ENCODE data around the gene NTM.

The NTM gene

DNA sequence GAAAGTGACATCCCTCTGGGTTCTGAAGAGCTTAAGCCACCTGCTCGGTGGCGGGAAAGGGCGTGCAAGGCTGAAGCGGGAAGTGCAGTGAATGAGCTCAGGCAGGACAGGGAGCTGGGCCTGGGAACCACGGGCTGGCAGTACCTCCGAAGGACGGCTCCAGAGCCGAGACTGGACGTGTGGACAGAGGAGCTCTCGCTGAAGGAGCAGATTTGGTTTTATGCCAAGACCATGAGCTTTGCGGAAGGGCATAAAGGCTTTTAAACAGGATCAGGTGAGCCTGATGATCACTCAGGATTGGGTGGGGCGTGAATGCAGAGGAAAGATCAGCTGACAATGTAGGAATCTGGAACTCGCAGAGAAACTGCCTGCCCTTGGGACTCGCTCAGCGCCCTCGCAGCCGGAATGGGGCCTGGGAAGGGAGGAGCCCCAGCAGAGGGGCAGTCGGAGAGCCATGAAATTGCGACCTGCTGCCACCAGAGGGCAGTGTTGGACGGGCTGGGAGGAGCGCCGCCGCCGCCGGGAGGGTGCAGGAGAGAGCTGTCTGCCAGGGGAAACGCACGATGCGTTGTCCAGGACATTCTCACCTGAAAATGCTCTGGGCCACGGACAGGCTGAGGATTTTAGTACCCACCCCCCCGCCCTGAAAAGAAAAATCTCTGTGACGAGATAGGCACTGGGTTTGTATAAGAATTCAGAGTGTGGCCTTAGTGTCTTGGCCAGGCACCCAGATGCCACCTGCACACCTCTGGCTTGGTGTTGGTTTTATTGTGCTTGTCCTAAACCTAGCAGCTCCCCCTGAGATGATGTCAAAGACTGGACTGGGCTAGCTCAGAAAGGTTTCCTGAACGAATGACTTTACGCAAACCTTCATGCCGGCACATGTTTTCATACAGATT, 324.4 kb downstream of the NTM start:
- DNase-seq, result peak; percentile 61

- DNase-seq, result no peak
Measured at GRCh38 chr11:131695889-131696429, 325.5 kb downstream of the NTM start.

GRCh38 chr11:131696690-131697089, 326.3 kb downstream of the NTM start:
- no peak for DNase-seq

- DNase-seq, result no peak
Measured at GRCh38 chr11:131703311-131703710, 332.9 kb downstream of the NTM start.

GRCh38 chr11:131704682-131705081, 334.3 kb downstream of the NTM start:
- no peak for DNase-seq

- no peak for DNase-seq
Measured at GRCh38 chr11:131710511-131710910, 340.1 kb downstream of the NTM start.

GRCh38 chr11:131712897-131713296, 342.5 kb downstream of the NTM start:
- no peak for DNase-seq

- no peak for DNase-seq
Measured at GRCh38 chr11:131713529-131714134, 343.2 kb downstream of the NTM start.

GRCh38 chr11:131717616-131718015, 347.2 kb downstream of the NTM start:
- DNase-seq, result no peak

DNA sequence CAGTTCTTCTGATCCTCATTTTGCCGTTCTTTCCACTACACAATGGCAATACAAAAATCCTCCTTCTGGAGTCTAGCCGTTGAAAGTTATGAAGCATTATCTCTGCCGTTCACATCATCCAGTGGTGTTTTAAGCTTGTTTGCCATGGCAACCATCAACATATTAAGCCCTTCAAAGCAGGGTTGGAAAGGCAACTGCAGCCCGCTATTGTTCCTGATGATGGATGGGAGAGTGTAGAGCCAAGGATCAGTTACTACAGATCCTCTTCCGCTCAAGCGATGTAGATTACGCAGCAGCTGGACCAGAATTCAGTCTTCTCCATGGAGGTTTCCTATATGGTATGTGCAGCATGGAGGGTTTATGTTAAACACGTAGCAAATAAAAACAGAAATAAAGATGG, 352.7 kb downstream of the NTM start:
- DNase-seq, result no peak

DNA sequence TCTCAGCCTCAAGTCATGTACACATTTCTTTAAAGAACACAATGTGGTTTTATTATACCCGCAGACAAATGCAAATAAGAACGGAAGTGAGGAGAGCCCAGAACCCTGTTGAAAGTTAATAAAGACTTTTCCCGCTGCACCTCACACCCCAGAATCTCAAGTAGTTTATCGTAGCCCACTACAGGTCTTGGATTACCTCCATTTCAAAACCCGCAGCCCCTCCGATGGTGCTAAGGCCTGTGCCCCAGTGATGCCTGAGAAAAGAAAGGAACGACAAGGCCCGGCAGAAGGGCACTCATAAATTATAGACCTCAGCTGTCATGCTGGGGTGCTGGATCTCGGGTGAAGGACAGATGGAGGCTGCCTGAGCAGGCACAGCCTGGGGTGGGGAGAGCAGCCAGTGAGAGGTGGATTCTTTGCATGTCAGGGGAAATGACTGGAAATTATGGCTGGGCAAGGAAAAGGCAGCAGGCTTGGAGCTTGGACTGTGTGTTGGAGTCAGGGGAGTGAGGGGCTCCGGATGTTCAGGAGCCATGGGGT, 354.1 kb downstream of the NTM start:
- DNase-seq, result no peak

GRCh38 chr11:131734871-131735270, 364.5 kb downstream of the NTM start:
- no peak for DNase-seq

GRCh38 chr11:131737357-131737756, 366.9 kb downstream of the NTM start:
- no peak for DNase-seq

GRCh38 chr11:131739243-131739882, 368.9 kb downstream of the NTM start:
- DNase-seq, result no peak

DNA sequence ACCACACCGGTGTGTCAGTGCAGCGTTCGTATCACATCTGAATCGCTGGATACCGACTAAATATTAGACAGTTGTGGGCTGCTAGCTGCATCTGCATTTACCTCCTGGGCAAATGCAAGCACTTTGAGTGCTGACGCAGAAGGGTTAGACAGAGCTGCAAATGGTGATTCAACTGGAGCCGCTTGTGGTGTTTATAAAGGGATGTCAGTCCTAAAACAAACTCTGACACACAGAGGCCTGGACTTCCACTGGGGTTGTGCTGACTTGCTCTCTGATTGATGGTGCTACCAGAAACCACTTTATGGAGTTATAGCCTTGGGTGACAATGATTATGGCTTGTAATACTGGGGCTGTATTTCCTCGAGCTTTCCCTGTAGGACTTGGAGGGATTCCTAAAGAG, 374.4 kb downstream of the NTM start:
- no peak for DNase-seq

GRCh38 chr11:131745405-131745804, 375.0 kb downstream of the NTM start:
- no peak for DNase-seq

DNA sequence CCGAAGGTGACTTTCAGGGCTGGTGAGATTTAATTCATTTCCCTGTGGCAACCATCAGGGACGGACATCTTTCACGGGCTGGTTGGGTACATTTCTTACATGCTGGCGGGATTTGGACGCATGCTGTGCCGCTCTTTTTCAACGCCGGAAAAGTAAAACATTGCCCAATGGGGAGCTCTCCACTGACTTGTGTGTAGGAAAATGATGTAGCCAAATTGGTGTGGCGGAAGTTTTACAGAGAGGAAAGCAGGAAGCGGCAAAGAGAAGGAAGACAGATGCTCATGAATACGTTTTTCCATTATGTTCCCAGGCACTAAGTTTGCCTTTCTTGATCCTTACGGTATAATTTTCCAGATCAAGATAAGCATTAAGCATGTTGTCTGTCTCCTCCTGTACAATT, 375.8 kb downstream of the NTM start:
- DNase-seq, result no peak

GRCh38 chr11:131748151-131749050, 378.0 kb downstream of the NTM start:
- peak; percentile 49 for DNase-seq

- no peak for DNase-seq
Measured at GRCh38 chr11:131749101-131749500, 378.7 kb downstream of the NTM start.

DNA sequence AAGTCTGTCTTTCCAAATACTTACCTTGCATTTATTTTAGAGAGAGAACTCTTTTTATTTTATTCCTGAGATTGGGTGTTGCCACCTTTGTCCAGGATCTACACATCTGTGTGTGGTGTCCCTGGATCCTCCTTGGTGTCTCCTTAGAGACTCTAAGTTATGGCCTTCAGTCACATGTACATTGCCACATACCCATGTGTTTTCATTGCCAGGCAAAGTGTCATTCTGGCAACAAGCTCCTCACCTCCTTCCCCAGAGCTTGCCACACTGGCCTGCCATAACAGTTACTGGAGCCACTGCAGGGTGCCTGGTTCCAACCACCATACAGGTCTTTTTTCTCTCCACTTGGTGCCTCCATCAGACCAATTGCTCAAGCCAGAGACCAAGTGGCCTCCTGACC, 379.7 kb downstream of the NTM start:
- DNase-seq, result no peak

DNA sequence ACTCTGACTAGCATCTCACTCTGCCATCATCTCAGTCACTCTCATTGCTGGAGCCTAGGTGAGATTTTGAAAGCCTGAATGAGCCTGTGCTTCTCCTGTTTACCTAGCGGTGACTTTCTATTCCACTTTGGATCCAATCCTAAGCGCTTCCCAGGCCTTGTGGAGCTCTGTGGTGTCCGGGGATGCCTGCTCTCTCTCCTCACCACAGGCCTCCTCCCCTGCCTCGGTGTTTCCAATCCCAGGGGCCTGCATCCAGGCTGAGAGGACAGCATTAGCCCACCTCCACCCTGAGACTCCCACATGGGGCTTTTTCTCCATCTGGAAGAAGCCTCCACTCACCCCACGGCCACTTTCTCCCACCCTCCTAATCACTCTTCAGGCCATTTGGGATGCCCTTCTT, 380.3 kb downstream of the NTM start:
- no peak for DNase-seq

DNA sequence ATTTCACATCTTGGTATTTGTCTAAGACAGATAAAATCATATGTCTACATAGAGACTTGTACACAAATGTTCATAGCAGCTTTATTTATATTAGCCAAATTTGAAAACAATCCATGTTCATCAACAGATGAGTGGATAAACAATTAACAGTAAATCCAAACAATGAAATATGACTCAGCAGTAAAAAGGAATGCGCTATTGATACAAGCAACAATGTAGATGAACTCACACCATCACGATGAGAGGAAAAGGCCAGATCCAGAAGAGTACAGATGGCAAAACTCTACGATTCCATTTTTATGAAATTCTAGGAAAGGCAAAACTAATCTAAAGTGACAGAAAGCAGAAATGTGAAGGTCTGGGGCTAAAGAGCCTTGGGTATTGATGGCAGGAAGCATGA, 384.3 kb downstream of the NTM start:
- DNase-seq, result no peak
